HG02642 (cell line): ENCODE results near the gene DDX20.

Experiments
- ATAC-seq: cut with Tn5 transposase; IDR thresholded peaks from one replicate; pipeline ENCODE4 v1.9.1; 2021; ENCODE audit warnings: mild to moderate bottlenecking; ENCODE audit not compliant: unreplicated experiment, poor library complexity

DDX20 gene

GRCh38 chr1:111755331-111756123, at the start of gene DDX20:
Gene DDX20 (plus strand): TSS chr1:111755901. CDS start chr1:111755925, 24 bp downstream.
- ATAC-seq, result peak; percentile 92

DNA sequence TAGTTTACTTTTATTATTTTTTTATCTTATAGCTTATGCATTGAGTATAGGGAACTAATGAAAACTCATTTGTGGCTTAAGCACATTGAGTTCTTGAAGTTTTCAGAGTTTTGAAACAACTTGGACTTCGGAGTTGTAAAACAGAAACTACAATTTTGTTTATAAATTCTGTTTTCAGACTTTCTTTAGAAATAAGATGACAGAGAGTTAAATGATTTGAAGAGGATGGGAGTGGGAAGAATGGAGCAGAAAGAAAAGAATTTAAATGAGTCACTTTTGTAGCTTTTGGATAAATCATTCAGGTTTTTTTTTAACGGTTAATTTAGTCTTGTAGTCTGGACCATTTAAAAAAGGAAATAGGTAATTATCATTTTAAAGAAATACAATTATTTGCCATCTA, 48.8 kb upstream of the DDX20 start:
- ATAC-seq, result no peak

GRCh38 chr1:111707906-111708305, 47.8 kb upstream of the DDX20 start:
- ATAC-seq, result no peak

- ATAC-seq, result no peak
Observed at GRCh38 chr1:111709986-111710385, 45.7 kb upstream of the DDX20 start.

- ATAC-seq, result no peak
Observed at GRCh38 chr1:111716333-111716732, 39.4 kb upstream of the DDX20 start.

DNA sequence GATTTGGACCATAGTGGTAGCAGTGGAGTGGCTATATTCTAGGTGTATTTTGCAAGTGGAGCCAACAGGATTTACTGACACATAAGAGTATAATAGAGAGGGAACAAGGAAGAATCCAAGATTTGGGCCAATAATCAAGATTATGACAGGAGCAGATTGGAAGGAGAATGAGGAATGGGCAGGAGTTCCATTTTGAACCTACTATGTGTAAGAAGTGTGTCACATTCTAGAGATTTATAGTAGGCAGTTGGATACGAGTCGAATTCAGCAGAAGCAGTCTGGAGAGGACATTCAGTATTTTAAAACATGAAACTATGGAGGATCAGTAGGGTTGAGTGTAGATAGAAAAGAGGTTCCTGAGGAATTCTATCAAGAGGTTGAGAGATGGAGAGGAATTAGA, 38.3 kb upstream of the DDX20 start:
- no peak for ATAC-seq

DNA sequence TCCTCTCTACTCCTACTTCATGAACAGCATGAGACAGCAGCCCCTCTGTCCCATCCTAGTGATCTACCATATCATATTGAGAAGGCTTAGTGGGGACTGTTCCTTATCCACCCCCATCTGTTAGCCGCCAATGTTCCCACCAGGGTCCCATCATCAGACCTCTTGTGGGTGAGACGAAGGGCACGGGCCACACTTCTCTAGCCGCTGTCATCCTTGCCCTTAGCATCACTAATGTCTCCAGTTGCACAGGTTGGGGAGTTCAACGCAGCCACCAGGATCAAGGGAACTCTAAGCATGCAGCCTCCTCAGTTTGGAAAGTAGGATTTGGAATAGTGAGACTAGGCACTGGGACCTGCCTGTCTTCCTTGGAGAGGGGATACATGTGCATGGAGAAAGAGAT, 36.6 kb upstream of the DDX20 start:
- no peak for ATAC-seq

DNA sequence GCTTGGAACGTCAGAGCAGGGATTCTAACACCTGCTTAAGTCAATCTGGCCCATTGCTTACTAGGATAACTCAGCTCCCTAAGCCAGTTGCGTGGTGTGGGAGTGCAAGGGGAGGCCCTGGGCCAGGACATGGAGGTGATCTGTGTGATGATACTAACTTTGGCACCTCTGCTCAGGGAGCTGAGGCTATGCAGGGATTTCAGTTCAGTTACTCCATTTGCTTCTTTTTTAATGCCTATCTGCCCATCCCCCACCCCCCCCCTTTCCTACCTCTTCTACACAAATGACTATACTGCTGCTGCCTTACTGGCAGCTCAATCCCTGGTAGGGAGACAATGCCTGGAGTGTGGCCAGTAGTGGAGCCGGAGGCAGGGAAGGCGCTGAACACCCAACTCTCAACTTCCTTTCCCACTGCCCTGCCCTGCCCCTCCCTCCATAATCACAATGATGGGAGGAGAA, 36.0 kb upstream of the DDX20 start:
- no peak for ATAC-seq

GRCh38 chr1:111720274-111720976, 35.3 kb upstream of the DDX20 start:
- no peak for ATAC-seq

DNA sequence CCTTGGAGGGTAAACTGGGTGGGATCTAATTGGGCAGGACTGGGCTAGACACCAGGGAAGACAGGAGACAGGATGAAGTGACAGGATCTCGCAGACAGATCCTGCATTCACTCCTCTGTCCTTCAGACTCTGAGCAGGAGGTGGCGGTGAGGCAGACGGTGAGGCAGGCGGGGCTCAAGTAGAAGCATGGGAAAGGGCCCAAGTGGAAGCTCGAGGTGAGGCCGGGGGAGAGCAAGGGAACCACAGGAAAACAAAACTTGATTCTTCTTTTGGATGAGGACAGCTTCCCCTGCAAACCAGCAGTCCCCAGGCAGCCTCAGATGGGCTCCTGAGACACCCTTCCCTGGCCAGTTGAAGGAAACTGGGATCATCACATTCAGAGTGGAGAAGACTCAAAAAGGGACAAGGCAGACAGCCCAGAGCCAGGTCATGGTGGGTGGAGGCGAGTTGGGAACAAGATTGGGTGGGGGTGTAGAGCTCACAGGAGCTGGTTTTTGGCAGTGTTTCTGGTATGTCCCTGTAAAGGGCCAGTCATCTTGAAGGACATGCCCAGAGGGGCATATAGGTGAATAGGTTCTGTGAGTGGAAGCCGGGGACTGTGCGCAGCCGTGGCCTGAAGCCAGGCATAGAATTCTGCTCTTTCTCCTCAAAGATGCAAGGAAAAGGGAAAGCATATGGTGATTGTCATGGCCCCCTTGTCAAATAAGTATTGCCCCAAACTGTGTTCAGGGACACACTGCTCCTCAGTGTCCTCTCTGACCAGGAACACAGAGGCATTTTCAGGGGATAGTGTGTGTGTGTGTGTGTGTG, 34.5 kb upstream of the DDX20 start:
- no peak for ATAC-seq

GRCh38 chr1:111723091-111723806, 32.5 kb upstream of the DDX20 start:
- ATAC-seq, result no peak

GRCh38 chr1:111723871-111724270, 31.8 kb upstream of the DDX20 start:
- no peak for ATAC-seq

DNA sequence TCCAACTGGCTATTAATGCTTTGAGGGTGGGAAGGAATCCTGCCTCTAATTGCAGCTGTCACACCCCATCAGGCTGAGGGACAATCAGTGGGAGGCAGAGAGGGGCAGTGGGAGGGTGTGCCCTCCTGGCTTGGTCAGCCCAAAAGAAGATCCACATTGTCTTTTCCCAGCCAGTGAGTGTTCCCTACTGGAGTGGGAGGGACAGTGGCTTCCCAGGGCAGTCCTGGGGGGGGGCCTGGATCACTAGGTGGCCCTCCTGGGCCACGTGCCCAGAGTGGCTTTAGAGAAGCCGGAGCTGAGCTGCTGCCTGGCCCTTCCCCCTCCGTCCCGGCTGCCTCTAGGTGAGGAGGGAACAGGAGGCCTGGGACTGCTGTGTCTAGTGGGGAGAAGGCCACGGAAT, 30.5 kb upstream of the DDX20 start:
- no peak for ATAC-seq

DNA sequence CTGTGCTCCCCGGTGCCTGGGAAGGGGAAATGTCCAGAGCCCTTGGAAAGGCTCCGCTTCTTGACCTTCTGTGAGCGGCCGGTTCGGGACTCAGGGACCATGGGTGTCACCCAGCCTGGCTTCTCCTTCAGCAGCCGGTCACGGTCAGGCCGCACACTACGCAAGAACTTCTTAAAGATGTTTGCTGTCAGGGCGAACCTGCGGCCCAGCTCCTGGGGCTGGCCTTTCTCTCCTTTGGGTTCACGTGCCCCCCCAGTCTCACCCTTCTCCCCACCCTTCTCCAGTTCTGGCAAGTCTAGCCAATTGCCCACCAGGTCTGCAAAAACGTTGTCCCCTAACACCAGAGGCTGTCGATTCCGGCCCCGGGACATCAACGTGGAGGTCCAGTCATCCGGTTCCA, 28.6 kb upstream of the DDX20 start:
- no peak for ATAC-seq

DNA sequence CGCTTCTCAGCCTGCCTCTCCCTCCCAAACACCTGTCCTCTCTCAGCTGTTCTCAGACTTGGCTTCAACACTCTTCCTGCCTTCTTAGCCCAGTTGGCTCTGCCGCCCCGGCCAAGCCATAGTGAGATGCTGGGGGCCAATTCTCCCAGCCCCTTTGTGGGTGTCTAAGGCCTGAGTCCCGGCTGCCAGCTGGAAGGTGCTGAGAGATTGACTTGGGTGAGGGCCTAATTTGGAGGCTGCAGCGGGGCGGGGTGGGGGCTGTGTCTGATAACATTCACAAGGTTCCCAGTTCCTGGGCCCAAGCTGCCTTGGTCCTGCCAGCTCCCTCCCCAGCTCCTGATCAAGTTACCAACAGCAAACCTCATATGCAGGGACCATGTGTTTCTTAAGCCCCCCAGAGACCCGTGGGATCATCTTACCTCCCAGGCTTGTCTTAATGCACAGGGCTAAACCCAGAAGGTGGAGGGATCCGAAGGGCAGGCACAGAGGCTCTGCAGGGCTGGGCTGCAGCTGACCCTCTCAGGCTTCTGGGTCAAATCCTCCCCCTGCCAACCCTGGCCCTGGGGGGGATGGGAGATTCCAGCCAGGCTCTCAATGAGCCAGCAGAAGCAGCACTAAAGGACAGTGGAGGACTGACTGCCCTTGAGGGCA, 26.3 kb upstream of the DDX20 start:
- ATAC-seq, result no peak

- no peak for ATAC-seq
Observed at GRCh38 chr1:111729946-111730681, 25.6 kb upstream of the DDX20 start.

- no peak for ATAC-seq
Observed at GRCh38 chr1:111730706-111731105, 25.0 kb upstream of the DDX20 start.

DNA sequence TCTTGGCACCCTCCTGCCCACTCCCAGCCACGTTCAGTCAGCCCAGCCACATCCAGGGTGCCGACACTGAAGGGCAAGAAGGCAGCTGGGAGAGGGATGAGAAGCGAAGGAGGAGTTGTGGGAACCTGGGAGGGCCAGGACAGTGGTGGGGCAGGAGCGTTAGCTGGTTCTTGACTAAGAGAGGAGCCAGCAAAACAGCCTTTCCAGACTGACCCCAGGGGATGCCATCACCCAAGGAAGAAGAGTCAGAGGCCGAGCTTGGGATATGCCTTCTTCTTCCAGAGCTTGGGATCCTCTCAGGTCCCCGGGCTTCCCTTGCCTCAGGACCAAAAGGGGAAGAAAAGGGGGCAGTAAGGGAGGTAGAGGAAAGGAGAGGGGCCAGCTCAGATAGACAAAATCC, 23.7 kb upstream of the DDX20 start:
- no peak for ATAC-seq

GRCh38 chr1:111732718-111733117, 23.0 kb upstream of the DDX20 start:
- no peak for ATAC-seq
